Gastrocnemius medialis (tissue), 4 donors: ENCODE data around the gene GPHN.

Experiments
- CTCF ChIP-seq, 5 experiments: fragments of 450-650 bp in 3 of 5; fragments of 200-600 bp in 2 of 5; sonication (generic) in 2 of 5; IDR thresholded peaks in 4 of 5; conservative IDR thresholded peaks in 1 of 5; 1 replicate in 4 of 5; 2 replicates in 1 of 5; pipeline ENCODE4 v1.5.1; 2016 to 2019; ENCODE audit warnings: antibody characterized with exemption in 5 of 5, mild to moderate bottlenecking in 3 of 5, moderate library complexity in 3 of 5
- POLR2A ChIP-seq, 2 donors: fragments of 450-650 bp; IDR thresholded peaks; one replicate each; pipeline ENCODE4 v1.6.1; 2017; ENCODE audit warnings: antibody characterized with exemption in 2 of 2, mild to moderate bottlenecking in 2 of 2, moderate library complexity in 2 of 2

- TF ChIP-seq CTCF (IDR thresholded peaks at IDR 0.05 in 4 of 5, conservative IDR thresholded peaks at IDR 0.05 in 1 of 5) = no peak
- TF ChIP-seq POLR2A (IDR thresholded peaks at IDR 0.05) = no peak
These were observed 678.3 kb downstream of the GPHN start for GRCh38 chr14:67186172-67186768.
